ENCODE results near the gene GYS2.

- TF ChIP-seq EZH2 (IDR thresholded peaks at IDR 0.05; ENCODE audit: low read length, unreplicated experiment) (no peak), CTCF (conservative IDR thresholded peaks at IDR 0.05; ENCODE audit: low read depth, low read length) (no peak)
Measured at GRCh38 chr12:21561158-21561557, 43.5 kb downstream of the GYS2 start.

Measured in PC-3 (cell line).